WTC11 (cell line): Measurements from ENCODE around the gene B3GNT7.

Experiments used
- ATF1 ChIP-seq: sonication (generic); formaldehyde crosslinking; IDR thresholded peaks from 2 replicates; pipeline ENCODE4 v1.8.1; 2023; ENCODE audit warnings: mild to moderate bottlenecking, moderate library complexity, missing genetic modification reagents
- SP1 ChIP-seq: sonication (generic); formaldehyde crosslinking; conservative IDR thresholded peaks from 2 replicates; pipeline ENCODE4 v1.8.1; 2022; ENCODE audit warnings: missing genetic modification reagents
- TEAD1 ChIP-seq: sonication (generic); formaldehyde crosslinking; IDR thresholded peaks from 2 replicates; pipeline ENCODE4 v1.8.0; 2022; ENCODE audit warnings: mild to moderate bottlenecking, missing genetic modification reagents
- ZNF121 ChIP-seq: sonication (generic); formaldehyde crosslinking; IDR thresholded peaks from 2 replicates; pipeline ENCODE4 v1.8.0; 2023; ENCODE audit warnings: missing genetic modification reagents
- ZNF317 ChIP-seq: sonication (generic); formaldehyde crosslinking; IDR thresholded peaks from 2 replicates; pipeline ENCODE4 v1.8.1; 2023; ENCODE audit warnings: low read depth, mild to moderate bottlenecking, moderate library complexity, missing genetic modification reagents, borderline replicate concordance
- TF ChIP-seq, protein P1 (sequence below): fragments of 200-600 bp; IDR thresholded peaks from 2 replicates; pipeline ENCODE4 v1.8.0; 2022; ENCODE audit warnings: antibody characterized with exemption
- TF ChIP-seq, protein P2 (sequence below): sonication (generic); formaldehyde crosslinking; IDR thresholded peaks from 2 replicates; pipeline ENCODE4 v1.8.1; 2022; ENCODE audit warnings: missing genetic modification reagents, borderline replicate concordance
- TF ChIP-seq, protein P3 (sequence below): sonication (generic); formaldehyde crosslinking; conservative IDR thresholded peaks from 2 replicates; pipeline ENCODE4 v1.8.1; 2023; ENCODE audit warnings: mild to moderate bottlenecking, low read depth, missing genetic modification reagents, moderate library complexity
- TF ChIP-seq, protein P4 (sequence below): sonication (generic); formaldehyde crosslinking; conservative IDR thresholded peaks from 2 replicates; pipeline ENCODE4 v1.8.1; 2022; ENCODE audit warnings: mild to moderate bottlenecking, missing genetic modification reagents
- TF ChIP-seq, protein P5 (sequence below): sonication (generic); formaldehyde crosslinking; IDR thresholded peaks from 2 replicates; pipeline ENCODE4 v1.8.0; 2022; ENCODE audit warnings: mild to moderate bottlenecking, missing genetic modification reagents
- TF ChIP-seq, protein P6 (sequence below): sonication (generic); formaldehyde crosslinking; IDR thresholded peaks from 2 replicates; pipeline ENCODE4 v1.8.1; 2023; ENCODE audit warnings: mild to moderate bottlenecking, missing genetic modification reagents, moderate library complexity

DNA sequence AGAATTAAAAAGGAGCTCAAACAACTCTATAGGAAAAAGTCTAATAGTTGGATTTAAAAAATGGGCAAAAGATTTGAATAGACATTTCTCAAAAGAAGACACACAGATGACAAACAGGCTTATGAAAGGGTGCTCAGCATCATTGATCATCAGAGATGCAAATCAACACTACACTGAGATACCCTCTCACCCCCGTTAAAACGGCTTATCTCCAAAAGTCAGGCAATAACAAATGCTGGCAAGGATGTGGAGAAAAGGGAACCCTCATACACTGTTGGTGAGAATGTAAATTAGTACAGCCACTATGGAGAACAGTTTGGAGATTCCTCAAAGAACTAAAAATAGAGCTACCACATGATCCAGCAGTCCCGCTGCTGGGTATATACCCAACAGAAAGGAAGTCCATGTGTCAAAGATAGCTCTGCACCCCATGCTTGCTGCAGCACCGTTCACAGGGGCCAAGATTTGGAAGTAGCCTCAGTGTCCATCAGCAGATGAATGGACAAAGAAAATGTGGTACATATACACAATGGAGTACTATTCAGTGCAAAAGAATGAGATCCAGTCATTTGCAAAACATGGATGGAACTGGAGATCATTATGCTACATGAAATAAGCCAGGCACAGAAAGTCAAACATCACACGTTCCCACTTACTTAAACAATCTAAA lies 46.7 kb upstream of the B3GNT7 start:
- TF ChIP-seq, protein P1, sequence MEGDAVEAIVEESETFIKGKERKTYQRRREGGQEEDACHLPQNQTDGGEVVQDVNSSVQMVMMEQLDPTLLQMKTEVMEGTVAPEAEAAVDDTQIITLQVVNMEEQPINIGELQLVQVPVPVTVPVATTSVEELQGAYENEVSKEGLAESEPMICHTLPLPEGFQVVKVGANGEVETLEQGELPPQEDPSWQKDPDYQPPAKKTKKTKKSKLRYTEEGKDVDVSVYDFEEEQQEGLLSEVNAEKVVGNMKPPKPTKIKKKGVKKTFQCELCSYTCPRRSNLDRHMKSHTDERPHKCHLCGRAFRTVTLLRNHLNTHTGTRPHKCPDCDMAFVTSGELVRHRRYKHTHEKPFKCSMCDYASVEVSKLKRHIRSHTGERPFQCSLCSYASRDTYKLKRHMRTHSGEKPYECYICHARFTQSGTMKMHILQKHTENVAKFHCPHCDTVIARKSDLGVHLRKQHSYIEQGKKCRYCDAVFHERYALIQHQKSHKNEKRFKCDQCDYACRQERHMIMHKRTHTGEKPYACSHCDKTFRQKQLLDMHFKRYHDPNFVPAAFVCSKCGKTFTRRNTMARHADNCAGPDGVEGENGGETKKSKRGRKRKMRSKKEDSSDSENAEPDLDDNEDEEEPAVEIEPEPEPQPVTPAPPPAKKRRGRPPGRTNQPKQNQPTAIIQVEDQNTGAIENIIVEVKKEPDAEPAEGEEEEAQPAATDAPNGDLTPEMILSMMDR, result no peak
- TF ChIP-seq, protein P2, sequence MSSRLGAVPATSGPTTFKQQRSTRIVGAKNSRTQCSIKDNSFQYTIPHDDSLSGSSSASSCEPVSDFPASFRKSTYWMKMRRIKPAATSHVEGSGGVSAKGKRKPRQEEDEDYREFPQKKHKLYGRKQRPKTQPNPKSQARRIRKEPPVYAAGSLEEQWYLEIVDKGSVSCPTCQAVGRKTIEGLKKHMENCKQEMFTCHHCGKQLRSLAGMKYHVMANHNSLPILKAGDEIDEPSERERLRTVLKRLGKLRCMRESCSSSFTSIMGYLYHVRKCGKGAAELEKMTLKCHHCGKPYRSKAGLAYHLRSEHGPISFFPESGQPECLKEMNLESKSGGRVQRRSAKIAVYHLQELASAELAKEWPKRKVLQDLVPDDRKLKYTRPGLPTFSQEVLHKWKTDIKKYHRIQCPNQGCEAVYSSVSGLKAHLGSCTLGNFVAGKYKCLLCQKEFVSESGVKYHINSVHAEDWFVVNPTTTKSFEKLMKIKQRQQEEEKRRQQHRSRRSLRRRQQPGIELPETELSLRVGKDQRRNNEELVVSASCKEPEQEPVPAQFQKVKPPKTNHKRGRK (CRISPR knock-in tag), result no peak
- TF ChIP-seq, protein P3, sequence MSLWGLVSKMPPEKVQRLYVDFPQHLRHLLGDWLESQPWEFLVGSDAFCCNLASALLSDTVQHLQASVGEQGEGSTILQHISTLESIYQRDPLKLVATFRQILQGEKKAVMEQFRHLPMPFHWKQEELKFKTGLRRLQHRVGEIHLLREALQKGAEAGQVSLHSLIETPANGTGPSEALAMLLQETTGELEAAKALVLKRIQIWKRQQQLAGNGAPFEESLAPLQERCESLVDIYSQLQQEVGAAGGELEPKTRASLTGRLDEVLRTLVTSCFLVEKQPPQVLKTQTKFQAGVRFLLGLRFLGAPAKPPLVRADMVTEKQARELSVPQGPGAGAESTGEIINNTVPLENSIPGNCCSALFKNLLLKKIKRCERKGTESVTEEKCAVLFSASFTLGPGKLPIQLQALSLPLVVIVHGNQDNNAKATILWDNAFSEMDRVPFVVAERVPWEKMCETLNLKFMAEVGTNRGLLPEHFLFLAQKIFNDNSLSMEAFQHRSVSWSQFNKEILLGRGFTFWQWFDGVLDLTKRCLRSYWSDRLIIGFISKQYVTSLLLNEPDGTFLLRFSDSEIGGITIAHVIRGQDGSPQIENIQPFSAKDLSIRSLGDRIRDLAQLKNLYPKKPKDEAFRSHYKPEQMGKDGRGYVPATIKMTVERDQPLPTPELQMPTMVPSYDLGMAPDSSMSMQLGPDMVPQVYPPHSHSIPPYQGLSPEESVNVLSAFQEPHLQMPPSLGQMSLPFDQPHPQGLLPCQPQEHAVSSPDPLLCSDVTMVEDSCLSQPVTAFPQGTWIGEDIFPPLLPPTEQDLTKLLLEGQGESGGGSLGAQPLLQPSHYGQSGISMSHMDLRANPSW (CRISPR knock-in tag), result no peak
- TF ChIP-seq, protein P4, sequence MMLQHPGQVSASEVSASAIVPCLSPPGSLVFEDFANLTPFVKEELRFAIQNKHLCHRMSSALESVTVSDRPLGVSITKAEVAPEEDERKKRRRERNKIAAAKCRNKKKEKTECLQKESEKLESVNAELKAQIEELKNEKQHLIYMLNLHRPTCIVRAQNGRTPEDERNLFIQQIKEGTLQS (CRISPR knock-in tag), result no peak
- TF ChIP-seq, protein P5, sequence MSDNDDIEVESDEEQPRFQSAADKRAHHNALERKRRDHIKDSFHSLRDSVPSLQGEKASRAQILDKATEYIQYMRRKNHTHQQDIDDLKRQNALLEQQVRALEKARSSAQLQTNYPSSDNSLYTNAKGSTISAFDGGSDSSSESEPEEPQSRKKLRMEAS (CRISPR knock-in tag), result no peak
- TF ChIP-seq SP1 (no peak), TEAD1 (CRISPR knock-in tag) (no peak), ATF1 (CRISPR knock-in tag) (no peak), ZNF121 (no peak), ZNF317 (CRISPR knock-in tag) (no peak)
- TF ChIP-seq, protein P6, sequence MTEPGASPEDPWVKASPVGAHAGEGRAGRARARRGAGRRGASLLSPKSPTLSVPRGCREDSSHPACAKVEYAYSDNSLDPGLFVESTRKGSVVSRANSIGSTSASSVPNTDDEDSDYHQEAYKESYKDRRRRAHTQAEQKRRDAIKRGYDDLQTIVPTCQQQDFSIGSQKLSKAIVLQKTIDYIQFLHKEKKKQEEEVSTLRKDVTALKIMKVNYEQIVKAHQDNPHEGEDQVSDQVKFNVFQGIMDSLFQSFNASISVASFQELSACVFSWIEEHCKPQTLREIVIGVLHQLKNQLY (CRISPR knock-in tag), result no peak
